Activated CD4-positive, alpha-beta T cell treated with anti-CD3 and anti-CD28 coated beads, Interleukin-2, amount 50 U/mL, for 16 hours (primary cell): ENCODE measurements around the gene RAB40B.
"Not testable (repeated sequence)": the region's sequence is repeated elsewhere in the genome, so short reads cannot be mapped to it uniquely, and the experiment has no call there.

ENCODE experiments used
- DNase-seq: peaks from one replicate; pipeline ENCODE4 v3.0.0-alpha.2; 2020

Gene RAB40B

GRCh38 chr17:82666931-82667667, 31.4 kb downstream of the RAB40B start:
- DNase-seq: no peak

GRCh38 chr17:82665891-82666290, 32.6 kb downstream of the RAB40B start:
- DNase-seq: no peak

GRCh38 chr17:82665217-82665616, 33.3 kb downstream of the RAB40B start:
- DNase-seq: no peak

- DNase-seq: no peak
Measured at GRCh38 chr17:82664701-82665182, 33.8 kb downstream of the RAB40B start.

- DNase-seq: no peak
Measured at GRCh38 chr17:82664276-82664575, 34.3 kb downstream of the RAB40B start.

GRCh38 chr17:82663381-82664275, 34.9 kb downstream of the RAB40B start:
- no peak for DNase-seq

GRCh38 chr17:82662711-82663261, 35.7 kb downstream of the RAB40B start:
- no peak for DNase-seq

GRCh38 chr17:82661717-82662683, 36.5 kb downstream of the RAB40B start:
- DNase-seq: no peak

- no peak for DNase-seq
Measured at GRCh38 chr17:82659886-82660285, 38.6 kb downstream of the RAB40B start.

- DNase-seq: no peak
Measured at GRCh38 chr17:82658796-82659452, 39.6 kb downstream of the RAB40B start.

- no peak for DNase-seq
Measured at GRCh38 chr17:82658331-82658730, 40.2 kb downstream of the RAB40B start.

- DNase-seq: no peak
Measured at GRCh38 chr17:82657926-82658325, 40.6 kb downstream of the RAB40B start.

- no peak for DNase-seq
Measured at GRCh38 chr17:82656266-82656665, 42.2 kb downstream of the RAB40B start.

GRCh38 chr17:82655523-82655922, 43.0 kb downstream of the RAB40B start:
- no peak for DNase-seq

- no peak for DNase-seq
Measured at GRCh38 chr17:82655038-82655479, 43.4 kb downstream of the RAB40B start.

- DNase-seq: not testable (repeated sequence)
Measured at GRCh38 chr17:82654611-82655010, 43.9 kb downstream of the RAB40B start.

- no peak for DNase-seq
Measured at GRCh38 chr17:82653651-82654528, 44.6 kb downstream of the RAB40B start.

- no peak for DNase-seq
Measured at GRCh38 chr17:82650723-82651122, 47.8 kb downstream of the RAB40B start.

GRCh38 chr17:82649501-82650261, 48.8 kb downstream of the RAB40B start:
- no peak for DNase-seq

GRCh38 chr17:82648742-82649331, 49.7 kb downstream of the RAB40B start:
- DNase-seq: no peak
